Fibroblast of the aortic adventitia (primary cell): ENCODE measurements around the gene ADGRB3. TPM values are rescaled to one million over a fixed set of nuclear protein-coding genes. Genes with fewer than 3 reads are reported as not detected.
"Not testable (repeated sequence)": the region's sequence is repeated elsewhere in the genome, so short reads cannot be mapped to it uniquely, and the experiment has no call there.

Experiments
- DNase-seq: peaks from one replicate; pipeline ENCODE4 v3.0.0-alpha.2; 2010; ENCODE audit warnings: low read depth
- H3K4me3 ChIP-seq: 2 replicates; pipeline ENCODE4 v1.5.1; 2011; ENCODE audit warnings: low read depth, mild to moderate bottlenecking, control low read depth, low read length, moderate library complexity
- CTCF ChIP-seq: IDR thresholded peaks from 2 replicates; pipeline ENCODE4 v1.5.1; 2011; ENCODE audit warnings: mild to moderate bottlenecking, low read length, control low read depth, inconsistent platforms; ENCODE audit not compliant: insufficient read depth
- total RNA-seq: library from RNA; depleted of rRNA; stranded (reverse); fragments of >200 nt; gene quantifications from 2 replicates; pipeline ENCODE4 v1.2.3, GENCODE V29; 2012; ENCODE audit warnings: low replicate concordance

Gene ADGRB3
- total RNA-seq, 1 donor: 1.4 TPM

- DNase-seq: no peak
- H3K4me3 ChIP-seq: no peak overlapping the region
- no peak for TF ChIP-seq CTCF
These were observed 38.2 kb downstream of the ADGRB3 start for GRCh38 chr6:68673255-68673654.

- H3K4me3 ChIP-seq: no peak overlapping the region
- TF ChIP-seq CTCF: no peak
- no peak for DNase-seq
These were observed 40.5 kb downstream of the ADGRB3 start for GRCh38 chr6:68675548-68675947.

DNA sequence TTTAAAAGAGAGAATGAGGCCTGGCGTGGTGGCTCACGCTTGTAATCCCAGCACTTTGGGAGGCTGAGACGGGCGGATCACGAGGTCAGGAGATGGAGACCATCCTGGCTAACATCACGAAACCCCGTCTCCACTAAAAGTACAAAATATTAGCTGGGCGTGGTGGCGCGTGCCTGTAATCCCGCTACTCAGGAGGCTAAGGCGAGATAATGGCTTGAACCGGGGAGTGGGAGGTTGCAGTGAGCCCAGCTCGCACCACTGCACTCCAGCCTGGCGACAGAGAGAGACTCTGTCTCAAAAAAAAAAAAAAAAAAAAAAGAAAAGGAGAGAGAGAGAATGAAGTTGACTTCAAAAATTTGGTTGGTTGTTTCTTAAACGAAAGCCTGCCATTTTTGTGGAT, 41.0 kb downstream of the ADGRB3 start:
- H3K4me3 ChIP-seq, DNase-seq: not testable (repeated sequence)

DNA sequence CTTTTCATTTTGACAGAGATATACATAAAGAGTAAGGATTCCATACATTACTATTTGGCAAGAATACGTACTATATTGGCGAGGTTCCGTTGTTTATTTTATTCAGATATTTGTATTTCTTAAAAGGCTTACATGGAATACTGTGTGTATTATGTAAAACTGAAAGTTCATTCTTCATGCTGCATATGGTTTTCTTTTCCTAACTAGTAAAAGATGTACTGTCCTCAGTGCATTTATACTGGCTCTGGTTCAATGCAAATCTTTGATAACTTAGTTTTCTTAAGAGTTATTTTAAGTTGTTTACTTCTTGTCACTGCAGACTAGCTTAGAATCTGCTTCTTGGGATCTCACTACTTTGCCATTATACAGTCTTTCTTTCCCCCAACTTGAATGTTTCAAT, 42.0 kb downstream of the ADGRB3 start:
- no peak for DNase-seq
- TF ChIP-seq CTCF: no peak
- no peak overlapping the region for H3K4me3 ChIP-seq

DNA sequence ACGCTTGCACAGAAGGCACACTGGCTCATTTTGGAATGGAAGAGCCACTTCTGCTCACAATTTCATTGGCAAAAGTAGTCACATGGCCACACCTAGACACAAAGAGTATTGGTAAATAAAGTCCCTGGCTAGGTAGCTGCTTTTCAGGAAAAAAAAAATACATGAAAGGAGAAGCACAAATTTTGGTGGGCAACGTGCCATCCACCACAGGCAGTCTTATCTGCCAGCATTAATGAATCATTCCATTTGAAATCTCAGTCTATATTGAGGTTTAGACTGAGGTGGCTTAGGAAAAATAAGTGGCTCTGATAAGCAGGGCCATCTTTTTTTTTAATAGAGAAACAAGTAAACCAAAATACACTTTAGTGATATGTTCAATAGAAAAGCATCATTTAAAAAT, 44.3 kb downstream of the ADGRB3 start:
- TF ChIP-seq CTCF: no peak
- no peak for DNase-seq
- H3K4me3 ChIP-seq: no peak overlapping the region

DNA sequence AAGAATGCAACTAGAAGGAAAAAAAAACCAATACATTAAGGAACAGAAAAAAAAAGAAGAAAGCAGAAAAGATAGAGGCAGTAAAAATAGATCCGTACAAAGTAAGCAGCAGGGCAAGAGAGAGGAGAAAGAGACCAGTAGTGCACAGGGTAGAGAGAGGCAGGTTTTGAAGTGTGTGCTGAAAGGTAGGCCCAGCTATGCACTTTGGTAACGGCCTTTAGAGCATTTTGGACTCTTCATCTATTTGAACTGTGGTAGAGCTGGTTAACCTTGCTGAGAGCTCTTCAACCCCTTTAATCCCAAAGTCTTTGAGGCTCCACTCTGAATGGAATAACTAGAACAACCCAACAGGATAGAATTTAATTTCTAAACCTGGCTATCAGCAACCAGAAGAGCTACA, 45.2 kb downstream of the ADGRB3 start:
- TF ChIP-seq CTCF: no peak
- H3K4me3 ChIP-seq: no peak overlapping the region

DNA sequence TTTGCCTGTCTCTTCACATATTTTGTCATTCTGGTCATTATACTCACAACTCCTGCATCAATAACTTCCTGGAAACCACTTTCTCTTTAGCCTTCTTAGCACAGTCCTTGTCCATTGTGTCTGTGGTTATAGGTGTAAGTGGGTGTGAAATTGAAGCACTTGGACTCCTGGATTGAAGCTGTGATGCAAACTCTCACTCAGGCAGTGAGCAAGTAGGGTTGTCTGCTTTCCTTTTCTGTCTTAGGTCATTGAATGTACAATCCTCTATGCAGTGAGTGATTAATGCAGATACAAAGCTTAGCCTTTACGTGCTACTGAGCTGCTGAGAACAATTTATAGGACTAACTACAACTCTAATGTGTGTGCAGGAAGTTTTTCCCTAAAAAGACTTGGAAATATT, 54.8 kb downstream of the ADGRB3 start:
- TF ChIP-seq CTCF: no peak
- DNase-seq: no peak
- H3K4me3 ChIP-seq: no peak overlapping the region

More for the DNA sequence above, 45.2 kb downstream of the ADGRB3 start:
- no peak for DNase-seq
